ENCODE data around the gene OTOG.

OTOG gene

DNA sequence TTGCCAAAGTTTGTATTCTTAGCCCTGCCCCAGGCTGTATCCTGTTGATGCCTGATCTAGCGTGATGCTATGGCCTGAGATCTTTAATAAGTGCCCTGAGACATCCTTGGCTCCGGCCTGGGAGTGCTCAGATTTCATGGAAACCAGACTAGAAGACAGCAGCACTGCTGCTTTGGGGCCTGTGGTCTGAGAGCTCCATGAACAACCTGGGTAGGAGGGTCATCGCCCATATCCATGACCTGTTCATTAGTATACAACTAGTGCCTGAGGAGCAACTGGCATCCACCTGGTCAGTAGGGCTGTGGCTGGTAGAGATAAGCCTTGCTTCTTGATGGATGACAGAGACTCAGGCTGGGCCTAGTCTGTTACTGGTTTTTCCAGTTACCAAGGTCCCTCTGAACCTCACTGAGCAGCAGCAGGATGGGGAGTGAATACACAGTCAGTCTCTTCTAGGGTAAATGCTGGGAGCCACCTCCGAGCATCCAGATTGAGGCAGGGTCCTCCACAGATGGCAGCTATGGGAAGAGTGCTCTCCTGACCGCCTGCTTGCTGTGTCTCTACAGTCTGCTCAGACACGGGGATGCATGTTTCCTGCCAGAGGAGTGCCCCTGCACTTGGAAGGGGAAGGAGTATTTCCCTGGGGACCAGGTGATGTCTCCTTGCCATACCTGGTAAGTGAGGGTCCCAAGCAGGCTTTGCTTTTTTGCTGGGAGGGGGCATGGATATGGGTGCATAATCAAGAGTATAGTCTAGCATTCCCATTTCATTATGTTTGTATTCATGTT, 39.0 kb downstream of the OTOG start:
- no peak for TF ChIP-seq ZFX (IDR thresholded peaks at IDR 0.05; ENCODE audit: borderline replicate concordance)
- TF ChIP-seq, protein P1, sequence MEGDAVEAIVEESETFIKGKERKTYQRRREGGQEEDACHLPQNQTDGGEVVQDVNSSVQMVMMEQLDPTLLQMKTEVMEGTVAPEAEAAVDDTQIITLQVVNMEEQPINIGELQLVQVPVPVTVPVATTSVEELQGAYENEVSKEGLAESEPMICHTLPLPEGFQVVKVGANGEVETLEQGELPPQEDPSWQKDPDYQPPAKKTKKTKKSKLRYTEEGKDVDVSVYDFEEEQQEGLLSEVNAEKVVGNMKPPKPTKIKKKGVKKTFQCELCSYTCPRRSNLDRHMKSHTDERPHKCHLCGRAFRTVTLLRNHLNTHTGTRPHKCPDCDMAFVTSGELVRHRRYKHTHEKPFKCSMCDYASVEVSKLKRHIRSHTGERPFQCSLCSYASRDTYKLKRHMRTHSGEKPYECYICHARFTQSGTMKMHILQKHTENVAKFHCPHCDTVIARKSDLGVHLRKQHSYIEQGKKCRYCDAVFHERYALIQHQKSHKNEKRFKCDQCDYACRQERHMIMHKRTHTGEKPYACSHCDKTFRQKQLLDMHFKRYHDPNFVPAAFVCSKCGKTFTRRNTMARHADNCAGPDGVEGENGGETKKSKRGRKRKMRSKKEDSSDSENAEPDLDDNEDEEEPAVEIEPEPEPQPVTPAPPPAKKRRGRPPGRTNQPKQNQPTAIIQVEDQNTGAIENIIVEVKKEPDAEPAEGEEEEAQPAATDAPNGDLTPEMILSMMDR (IDR thresholded peaks at IDR 0.05) = no peak
- no peak overlapping the region for H3K27ac ChIP-seq

DNA sequence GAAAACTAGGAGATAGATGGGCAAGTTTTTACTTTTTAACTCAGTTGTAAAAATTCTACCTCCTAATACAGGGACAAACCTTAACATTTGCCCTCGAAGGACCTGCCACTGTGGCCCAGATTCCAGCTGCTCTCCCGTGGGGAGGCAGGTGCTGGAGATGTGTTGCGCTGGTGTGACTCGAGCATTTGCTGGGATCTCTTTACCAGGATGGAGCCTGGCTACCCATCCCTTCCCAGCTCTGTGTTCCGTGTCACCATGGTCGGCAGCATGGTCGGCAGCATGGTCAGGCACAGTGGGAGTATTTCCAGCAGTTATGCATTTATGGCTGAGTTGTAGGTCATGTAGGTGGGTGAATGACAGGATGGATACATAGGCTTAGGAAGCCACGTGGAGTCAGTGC, 41.1 kb downstream of the OTOG start:
- H3K27ac ChIP-seq = no peak overlapping the region
- TF ChIP-seq, protein P1 (IDR thresholded peaks at IDR 0.05) = no peak
- no peak for TF ChIP-seq ZFX (IDR thresholded peaks at IDR 0.05; ENCODE audit: borderline replicate concordance)

DNA sequence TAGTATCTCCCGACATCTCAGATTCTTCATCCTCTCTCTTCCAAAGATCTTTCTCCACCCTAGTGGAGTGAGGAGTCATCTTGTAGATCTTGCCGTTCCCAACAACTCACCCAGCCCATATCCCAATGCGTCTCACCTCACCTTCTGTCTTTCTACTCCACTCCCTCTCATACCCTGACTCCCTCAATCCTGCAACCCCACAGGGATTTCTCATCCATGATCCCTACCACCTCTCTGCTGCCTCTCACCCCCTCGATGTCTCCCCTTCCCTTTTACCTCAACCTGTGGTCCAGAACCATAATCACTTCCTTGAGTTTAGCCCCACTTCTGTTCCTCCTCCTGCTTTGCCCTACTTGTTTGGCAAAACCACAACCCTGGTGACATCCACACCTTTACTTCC, 41.7 kb downstream of the OTOG start:
- H3K27ac ChIP-seq = no peak overlapping the region
- TF ChIP-seq, protein P1 (IDR thresholded peaks at IDR 0.05) = no peak
- TF ChIP-seq ZFX (IDR thresholded peaks at IDR 0.05; ENCODE audit: borderline replicate concordance) = no peak

DNA sequence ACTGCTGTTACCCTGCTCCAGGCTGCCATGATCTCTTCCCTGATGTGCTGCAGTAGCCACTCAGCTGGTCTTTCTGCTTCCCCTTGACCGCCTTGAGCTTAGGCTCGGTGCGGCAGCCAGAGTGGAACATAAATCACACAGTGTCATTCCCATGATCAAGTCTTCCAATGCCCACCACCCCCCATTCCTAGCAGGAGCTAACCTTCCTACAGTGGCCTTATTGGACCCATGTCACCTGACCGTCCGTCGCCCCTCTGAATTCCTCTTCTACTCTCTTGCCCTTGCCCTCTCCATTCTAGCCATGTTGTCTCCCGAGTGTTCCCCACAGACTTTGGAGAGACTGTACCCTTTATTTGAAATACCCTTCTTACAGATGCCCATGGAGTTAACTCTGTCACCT, 43.4 kb downstream of the OTOG start:
- H3K27ac ChIP-seq = no peak overlapping the region
- TF ChIP-seq, protein P1 (IDR thresholded peaks at IDR 0.05) = no peak
- no peak for TF ChIP-seq ZFX (IDR thresholded peaks at IDR 0.05; ENCODE audit: borderline replicate concordance)

DNA sequence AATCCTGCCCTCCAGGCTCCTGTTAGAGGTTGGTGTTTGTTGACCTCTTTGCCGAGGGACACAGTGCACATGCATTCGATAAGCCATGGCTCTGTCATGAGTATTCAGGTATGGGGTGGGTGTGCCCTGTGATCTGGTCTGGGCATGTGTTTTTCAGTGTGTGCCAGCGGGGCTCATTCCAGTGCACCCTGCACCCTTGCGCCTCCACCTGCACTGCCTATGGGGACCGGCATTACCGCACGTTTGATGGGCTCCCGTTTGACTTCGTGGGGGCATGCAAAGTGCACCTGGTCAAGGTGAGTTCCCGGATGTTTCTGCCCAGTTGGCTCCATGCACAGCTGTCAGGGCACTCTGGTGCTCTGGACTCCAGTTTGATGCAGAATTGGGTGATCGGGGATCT, 44.2 kb downstream of the OTOG start:
- no peak for TF ChIP-seq ZFX (IDR thresholded peaks at IDR 0.05; ENCODE audit: borderline replicate concordance)
- TF ChIP-seq, protein P1 (IDR thresholded peaks at IDR 0.05) = no peak

DNA sequence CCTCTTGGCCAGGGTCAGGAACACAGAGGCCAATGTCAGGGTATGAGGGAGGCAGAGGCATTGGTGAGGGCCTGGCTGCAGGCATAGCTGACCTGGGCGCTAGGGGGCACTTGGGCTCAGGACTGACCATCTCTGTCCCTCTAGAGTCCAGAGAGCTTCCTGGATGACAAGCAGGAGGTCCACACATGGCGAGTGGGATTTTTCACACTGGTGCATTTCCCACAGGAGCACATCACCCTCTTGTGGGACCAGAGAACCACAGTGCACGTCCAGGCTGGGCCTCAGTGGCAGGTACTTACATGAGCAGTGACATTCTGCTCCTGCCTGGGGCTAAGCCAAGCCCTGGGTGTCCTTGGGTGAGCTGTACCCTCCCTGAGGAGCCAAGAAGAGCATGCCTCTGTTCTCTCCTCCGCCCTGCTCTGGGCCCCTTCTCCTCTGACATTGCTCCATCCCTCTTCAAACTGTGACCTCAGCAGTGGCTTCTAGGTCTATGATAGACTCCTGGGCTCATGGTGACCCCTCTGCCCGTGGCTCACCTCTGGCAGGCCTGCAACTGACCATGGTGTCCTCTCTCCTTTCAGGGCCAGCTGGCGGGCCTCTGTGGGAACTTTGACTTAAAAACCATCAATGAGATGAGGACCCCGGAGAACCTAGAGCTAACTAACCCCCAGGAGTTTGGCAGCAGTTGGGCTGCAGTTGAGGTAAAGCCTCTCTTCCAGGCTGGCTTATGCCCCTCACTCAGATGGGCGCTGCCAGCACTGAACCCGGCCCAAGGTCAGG, 46.6 kb downstream of the OTOG start:
- TF ChIP-seq ZFX (IDR thresholded peaks at IDR 0.05; ENCODE audit: borderline replicate concordance) = no peak
- TF ChIP-seq, protein P1 (IDR thresholded peaks at IDR 0.05) = peak; percentile 20; the same call in 1 of the 2 replicates
- no peak overlapping the region for H3K27ac ChIP-seq

More for the DNA sequence above, 44.2 kb downstream of the OTOG start:
- no peak overlapping the region for H3K27ac ChIP-seq

Data from 22Rv1 (cell line).